ENCODE results near the gene IL22RA2.
A peak's percentile ranks its signal among the peaks of the same experiment; 100 is the strongest.
"Not testable (repeated sequence)": the region's sequence is repeated elsewhere in the genome, so short reads cannot be mapped to it uniquely, and the experiment has no call there.

The IL22RA2 gene

DNA sequence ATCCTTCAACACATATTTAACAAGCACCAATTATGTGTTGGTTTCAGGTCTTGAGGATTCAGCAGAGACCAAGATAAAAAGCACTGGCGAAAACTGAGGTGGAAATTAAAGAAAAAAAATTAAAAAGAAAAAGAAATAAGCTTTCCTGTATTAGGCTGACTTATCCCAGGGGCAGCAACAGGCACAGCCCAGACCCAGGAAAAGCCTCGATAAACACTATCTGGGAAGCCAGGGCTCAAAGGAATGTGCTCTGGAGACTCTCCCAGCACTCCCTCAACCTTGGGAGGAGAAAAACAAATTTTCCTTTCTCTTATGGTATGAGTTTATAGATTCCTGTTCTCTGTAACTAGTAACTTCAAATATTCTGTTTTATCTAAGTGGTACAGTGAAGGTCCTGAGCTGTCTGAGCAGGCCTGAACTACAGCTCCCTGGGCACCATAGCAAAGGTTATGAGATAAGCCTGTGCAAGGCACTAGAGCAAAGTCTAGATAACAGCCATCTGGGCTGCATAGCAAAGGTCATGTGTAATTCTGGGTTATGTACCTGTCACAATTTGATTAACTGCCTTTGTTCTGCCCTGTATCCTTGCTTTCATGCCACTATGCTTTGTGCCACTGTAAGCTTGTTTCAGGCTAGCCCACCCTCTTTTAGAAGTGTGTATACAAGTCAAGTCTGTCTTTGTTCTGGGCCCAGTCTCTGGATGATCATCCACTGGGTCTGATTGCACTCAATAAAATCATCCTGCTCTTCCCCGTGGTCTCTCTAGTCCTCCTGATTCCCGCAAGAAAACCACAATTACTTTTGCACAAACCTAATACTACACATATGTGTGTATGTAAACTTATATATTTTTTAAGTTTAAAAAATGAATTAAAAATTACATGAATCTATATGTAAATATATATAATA is 54.0 kb downstream of the IL22RA2 start:
- no peak for DNase-seq

DNA sequence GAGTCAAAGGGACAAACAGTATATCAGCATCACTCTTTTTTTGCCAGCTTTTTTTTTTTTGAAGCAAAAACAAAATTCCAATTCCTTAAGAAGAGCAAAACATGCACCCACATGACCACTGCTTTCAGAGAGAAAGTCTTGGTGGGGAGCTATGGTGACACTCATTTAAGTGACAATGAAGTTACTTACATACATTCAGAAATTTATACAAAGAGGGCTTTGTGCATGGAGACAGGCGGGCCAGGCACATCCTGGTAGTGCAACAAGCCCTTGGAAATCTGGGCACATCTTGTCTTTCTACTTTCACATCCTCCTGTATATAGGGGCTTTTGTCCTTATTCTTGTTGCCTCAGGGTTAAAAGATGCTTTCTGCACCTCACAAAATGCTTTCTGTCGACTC is 55.9 kb downstream of the IL22RA2 start:
- no peak for DNase-seq

DNA sequence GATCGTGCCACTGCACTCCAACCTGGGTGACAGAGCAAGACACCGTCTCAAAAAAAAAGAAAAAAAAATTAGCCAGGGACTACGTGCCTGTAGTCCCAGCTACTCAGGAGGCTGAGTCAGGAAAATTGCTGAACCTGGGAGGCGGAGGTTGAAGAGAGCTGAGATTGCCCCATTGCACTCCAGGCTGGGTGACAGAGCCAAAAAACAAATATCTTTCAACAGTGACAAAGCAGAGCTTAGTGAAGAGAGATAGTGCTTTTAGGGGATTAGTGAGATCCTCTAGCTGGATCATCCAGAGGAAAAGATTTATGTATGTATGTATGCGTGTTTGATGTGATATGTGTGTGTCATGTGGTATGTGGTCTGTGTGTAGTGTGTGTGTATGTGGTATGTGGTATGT is 56.6 kb downstream of the IL22RA2 start:
- DNase-seq, result no peak

DNA sequence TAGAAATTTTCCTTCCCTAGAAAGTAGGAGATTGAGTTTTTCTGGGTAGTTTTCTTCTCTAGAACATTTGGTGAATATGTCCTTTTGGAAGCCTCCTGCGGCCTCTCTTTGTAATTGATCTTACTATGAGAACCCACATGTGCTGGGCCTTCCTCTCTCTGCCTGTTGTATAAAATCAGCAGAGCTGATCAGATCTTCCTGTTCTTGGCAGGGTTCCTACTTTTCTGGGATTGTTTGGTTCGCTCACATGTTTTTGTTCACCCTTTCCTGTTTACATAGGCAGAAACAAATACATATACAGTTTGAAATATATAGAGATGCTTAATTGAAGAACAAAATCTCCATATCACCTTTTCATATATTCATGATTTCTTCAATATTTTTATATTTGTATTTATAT is 57.8 kb downstream of the IL22RA2 start:
- no peak for DNase-seq

DNA sequence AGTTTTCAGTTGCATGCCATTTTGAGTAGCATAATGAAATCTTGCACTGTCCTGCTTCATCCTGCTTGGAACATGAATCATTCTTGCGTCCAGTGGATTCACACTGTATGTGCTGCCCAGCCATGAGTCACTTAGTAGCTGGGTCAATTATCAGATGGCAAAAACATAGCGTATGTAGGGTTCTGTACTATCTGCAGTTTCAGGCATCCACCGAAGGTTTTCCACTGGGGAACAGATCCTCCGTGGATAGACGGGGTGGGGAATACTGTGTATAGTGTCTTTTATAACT is 61.4 kb downstream of the IL22RA2 start:
- DNase-seq, result no peak

DNA sequence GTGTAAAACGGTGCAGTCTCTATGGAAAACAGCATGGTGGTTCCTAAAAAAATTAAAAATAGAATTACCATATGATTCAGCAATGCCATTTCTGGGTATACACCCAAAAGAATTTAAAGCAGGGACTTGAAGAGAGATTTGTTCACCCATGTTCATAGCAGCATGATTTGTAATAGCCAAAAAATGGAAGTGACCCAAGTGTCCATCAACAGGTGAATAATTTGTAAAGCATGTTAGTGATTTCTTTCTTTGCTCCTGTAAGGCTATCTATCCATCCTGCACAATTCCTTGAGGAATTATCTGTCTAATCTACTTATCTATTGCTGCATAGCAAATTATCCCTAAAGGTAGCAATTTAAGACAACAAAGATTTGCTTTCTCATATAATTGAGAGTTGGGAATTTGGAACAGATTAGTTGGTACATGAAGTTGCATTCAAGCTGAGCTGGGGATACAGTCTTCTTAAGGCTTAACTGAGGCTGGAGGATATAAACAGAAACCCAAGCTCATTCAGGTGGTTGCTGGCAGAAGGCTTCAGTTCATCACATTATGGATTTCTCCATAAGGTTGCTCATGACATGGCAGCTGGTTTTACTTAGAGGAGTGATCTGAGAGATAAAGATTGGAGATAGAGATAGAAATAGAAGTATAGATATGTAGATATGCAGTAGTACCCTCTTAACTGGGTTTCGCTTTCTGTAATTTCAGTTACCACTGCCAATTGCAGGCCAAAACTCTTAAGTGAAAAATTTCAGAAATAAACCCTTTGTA is 62.0 kb downstream of the IL22RA2 start:
- DNase-seq, result no peak

DNA sequence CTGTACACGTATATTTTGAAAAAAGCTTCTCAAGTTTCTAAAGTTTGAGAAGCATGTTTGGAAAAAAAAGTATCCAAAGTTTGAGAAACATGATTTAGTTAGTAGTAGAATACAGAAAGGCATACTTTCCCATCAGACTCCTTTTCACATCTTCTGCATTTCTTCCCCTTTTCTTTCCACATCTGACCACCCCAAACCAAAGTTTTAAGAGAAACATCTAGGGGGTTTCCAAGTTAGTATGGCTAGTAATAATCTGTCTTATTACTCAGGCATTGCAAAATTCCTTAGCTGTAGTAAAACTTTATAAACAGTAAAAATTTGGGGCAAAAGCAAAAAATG is 65.7 kb downstream of the IL22RA2 start:
- no peak for DNase-seq

DNA sequence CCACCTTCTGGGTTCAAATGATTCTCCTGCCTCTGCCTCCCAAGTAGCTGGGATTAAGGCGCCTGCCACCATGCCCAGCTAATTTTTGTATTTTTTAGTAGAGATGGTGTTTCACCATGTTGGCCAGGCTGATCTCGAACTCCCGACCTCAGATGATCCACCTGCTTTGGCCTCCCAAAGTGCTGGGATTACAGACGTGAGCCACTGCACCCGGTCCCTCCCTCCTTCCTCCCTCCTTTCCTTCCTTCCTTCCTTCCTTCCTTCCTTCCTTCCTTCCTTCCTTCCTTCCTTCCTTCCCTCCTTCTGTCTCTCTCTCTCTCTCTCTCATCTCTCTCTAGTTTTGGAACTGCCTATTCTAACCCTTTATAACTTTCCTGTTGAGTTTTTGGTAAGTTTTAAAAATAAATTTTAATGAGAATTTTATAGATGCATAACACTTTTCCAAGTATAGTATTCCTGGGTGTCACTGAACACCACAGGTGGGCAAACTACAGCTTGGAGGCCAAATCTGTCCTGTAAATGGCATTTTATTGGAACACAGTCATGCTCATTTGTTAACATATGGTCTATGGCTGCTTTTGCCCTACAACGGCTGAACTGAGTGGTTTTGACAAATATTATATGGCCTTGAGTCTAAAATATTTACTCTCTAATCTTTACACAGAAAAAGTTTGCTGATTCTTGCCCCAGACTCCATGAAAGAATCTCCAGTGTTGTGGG is 66.2 kb downstream of the IL22RA2 start:
- not testable (repeated sequence) for DNase-seq

DNA sequence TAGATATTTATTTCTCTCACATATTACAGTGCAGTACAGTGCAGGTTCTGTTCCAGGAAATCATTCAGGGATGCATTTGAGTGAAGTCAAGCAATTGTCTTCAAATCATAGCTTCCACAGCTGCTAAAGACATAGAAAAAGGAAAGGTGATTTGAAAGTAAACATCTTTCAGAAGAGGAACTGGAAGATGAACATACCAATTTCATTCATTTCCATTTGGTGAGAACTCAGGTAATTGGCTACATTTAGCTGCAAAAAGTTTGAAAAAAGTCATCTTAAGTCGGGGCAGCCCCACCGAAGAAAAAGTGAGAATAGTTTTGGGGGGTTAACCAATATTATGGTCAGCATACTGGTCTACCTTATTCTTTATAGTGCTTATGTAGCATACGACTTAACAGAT is 67.3 kb downstream of the IL22RA2 start:
- no peak for DNase-seq

DNA sequence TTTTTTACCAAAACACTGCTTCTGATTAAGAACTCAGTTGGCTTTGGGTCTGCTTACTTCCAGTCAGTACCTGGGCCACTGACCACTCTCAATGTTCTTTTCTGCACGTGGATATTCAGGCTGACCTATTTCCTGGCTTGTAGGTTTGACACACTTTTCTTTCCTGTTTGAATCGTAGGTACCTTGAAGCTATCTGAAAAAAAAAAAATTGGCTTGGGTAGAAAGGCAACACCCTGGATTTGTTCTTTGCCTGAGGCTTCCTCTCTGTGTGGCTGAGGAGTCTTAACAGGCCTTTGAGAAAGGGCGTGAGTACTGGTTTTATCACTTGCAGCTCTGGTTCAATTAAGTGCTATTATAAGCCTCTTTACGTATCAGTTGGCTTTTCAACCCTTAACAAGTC is 68.1 kb downstream of the IL22RA2 start:
- DNase-seq, result peak; percentile 61

DNA sequence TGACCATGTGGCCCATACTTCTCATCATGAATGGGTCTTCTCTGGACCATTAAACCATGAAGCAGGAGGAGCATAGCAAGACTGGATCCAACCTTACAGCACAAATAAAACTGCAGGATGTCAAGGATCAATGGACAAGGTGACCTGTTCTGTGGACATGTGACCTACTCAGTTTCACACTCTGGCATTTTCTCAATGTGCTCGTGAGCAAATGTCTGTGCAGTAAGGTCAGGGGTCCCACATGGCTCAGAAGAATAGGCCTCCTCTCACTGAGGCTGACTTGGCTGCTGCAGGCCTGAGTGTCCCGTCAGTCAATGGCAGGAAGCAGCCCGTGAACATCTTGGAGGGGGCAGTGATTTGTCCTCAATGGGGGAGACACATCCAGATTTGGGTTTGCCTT is 68.5 kb downstream of the IL22RA2 start:
- no peak for DNase-seq

DNA sequence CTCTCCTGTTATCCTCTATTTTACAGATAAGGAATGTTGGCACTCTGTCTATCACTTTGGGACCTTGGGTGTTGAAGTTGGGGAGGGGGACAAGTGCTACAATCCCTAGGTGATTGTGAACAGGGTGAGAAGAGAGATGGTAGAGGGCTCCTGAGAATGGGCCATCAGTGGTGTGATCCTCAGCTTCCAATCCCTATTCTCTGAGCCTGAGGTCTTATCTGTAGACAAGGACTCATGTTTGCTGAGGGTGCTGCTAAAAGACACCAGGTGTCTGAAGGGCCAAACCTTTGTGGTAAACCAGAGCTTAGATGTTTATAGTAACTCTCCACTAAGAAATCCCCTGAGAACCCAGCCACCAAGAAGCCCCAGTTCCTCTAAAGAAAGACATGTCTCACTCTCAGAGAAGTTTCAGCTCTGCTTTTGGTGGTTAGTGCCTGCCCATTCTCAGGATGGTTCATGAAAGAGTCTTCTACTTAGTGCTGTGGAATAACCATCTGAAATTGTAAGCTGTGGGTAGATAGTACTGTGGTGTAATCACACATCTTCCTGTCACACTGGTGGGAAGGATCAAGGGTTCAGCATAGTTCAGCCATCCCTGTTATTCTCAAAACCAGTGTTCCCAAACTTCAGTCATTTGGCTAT is 70.5 kb downstream of the IL22RA2 start:
- peak; percentile 34 for DNase-seq

DNA sequence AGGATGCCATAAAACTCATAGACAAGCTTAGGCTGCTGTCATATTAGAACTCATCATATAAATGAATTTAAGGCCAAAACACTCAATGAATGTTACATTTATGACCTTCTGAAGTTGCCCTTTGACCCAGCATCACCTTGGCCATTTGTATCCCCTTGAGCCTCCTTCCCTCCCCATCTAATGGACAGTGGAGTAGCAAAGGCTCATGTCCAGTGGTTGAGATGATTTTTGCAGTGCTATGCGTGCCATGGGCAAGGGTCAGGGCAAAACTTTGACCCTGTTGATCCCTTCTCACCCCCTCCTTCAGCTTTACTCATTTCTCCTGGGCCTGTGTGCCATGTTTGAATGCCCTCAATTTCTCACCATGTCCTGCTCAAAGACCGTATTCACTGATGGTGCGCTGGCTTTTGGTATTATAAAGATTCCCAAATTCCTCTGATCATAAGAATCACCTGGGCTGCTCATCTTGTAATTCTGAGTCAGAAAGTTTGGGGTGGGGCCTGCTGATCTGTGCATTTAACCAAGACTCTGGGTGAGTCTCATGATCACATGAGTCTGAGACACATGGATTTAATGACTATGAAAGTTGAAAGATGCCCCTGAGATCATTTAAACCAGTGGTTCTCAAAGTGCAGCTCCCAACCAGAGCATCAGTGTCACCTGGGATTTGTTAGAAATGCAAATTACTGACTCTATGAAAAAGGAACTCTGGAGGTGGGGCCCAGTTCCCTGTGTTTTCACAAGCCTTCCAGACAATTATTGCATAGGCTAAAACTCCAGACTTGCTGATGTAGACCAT is 71.2 kb downstream of the IL22RA2 start:
- DNase-seq, result no peak

DNA sequence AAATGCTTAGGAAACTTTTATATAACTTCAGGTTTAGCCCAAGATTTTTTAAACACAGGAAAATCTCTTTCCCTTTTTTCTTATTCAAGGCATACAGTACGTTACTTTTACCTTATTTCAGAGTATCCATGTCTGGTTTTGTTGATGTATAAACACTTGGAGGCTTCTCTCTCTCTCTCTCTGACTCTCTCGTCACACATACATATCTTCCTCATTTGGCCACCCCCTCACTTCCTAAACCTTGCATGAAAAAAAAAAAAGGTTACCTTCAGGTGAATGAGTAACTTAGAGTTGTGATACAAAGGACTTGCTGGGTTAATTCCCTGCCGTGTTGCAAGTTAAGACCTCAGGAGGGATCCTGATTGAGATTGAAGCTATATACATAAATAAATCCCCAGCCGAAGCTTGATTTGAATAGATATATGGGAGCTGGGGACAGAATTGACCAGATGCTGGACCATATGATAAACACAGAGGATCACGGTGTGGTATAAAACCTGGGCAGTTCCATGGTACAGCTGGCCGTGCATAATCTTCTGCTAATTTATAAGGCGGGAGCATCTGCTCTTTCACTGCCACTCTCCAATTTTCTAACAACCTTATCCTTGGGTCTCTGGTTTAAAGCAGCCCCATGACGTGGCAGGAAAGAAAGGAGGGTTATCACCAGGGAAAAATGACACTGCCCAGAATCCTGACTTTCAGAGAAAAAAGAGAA is 73.6 kb downstream of the IL22RA2 start:
- DNase-seq, result no peak

DNA sequence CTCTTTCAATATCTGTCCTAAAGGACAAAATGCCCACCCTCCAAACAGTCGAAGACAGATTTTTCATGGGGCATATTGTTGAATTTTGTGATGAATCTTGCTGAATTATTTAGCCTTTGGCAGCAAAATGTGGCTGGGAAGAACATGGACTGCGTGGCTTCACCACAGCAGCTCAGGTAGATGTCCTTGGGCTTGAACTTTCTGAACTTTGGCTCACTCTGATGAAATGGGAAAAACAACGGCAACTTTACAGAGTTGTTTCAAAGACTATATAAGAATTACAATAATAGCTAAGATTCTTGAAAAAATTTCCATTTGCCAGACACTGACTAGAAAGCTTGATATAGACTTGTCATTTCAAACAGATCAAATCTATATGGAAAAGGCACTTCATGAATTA is 75.9 kb downstream of the IL22RA2 start:
- DNase-seq, result no peak

DNA sequence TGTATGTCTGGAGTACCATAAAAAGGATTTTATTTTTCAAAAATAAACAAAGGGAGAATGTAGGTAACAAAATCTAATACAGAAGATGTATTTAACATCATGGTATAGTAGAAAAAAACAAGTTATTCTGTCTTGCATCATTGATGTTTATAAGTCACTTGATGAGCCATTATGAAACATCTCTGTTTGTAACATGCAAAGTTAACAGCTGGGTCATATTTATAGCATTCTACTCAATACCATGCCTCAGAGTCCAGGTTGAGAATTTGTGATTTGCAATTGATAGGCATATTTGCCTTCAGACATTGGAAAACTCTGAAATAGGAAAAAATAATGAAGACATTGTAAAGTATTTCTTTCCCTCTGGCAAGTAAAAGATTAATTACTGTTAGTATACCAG is 76.4 kb downstream of the IL22RA2 start:
- no peak for DNase-seq

DNA sequence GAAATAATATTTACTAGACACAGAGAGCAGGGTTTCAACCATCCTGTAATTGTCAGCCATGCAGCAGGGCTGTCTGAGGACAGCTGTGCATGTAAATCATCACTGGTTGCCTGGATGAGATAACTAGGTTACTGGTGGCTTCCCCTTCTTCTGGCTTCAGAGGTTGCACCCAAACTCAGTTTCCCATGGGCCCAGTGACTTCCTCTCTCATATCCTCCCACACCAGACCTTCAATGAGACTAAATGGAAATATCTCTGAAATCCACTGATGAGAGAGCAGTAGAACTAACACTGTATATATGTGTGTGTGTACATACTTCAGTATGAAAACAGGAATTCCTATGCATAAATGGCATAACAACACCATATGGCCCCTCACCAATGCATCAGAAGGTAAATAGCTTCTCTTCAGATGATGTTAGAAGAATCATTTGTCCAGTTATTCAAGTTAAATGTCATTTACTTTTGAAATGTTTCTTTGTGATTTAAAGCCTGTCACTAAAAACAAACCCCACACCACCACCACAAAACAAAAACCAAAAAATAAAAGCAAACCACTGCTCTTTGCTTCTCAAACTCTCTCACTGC is 77.7 kb downstream of the IL22RA2 start:
- peak; percentile 17 for DNase-seq

DNA sequence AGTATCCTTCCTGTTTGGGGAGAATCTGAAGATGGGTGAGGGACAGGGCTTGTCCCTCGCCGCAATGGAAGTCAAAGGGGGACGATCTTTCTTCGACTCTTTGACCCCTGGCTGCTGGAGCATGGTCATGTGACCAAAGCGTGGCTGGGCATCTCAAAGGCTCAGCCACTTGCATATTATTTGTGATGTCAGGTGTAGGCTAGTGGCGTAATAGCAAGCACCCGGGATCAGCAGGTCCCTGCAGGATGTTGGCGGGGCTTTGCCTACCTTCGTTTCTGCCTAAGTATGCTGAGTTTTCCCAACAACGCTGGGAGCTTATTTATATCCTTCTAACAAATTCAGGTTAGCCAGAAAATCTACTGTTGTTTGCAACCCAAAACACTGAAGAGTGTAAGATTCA is 78.4 kb downstream of the IL22RA2 start:
- DNase-seq, result no peak

DNA sequence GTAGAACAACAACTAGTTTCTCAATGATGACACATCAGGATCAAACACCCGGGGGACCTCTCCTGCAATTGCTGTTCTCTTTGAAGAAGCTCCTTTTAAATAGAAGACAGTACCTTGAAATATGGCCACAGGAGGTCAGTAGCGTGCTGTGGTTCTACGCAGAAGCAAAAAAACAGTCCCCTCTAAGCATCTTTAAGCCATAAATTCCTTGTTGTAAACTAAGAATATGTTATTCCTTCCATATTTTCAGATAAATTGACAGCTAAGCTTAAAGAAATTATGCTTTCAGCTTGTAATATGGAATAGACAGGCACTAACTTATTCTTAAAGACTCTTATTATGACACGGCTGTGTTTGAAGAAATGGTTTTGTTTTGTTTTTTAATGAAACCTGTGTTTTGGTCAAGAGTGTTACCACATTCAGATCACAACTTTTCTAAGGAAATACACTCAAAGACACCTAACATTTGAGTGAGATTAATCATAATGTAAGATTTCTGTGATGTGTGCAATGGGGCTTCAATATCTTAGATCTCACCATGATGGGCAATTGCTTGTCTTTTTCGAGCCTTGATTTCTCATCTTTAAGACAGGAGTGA is 78.9 kb downstream of the IL22RA2 start:
- DNase-seq, result peak; percentile 56
